ENCODE results near the gene DNAH6. TPM values are rescaled to one million over a fixed set of nuclear protein-coding genes. Genes with fewer than 3 reads are reported as not detected.

DNAH6 gene
- total and polyA plus RNA-seq, 2 of the 8 experiments (the other 6 are each of a cell fraction or from before 2014, with no cell fraction given): 0.06 to 0.43 TPM

- no peak for TF ChIP-seq RNF2 (IDR thresholded peaks at IDR 0.05; ENCODE audit: borderline replicate concordance, low read depth, low read length, missing control alignments, poor library complexity, severe bottlenecking)
- TF ChIP-seq BRCA1 (IDR thresholded peaks at IDR 0.05; ENCODE audit: low read depth, low read length): no peak
- no peak for TF ChIP-seq CHD1 (IDR thresholded peaks at IDR 0.05; ENCODE audit: low read depth, low read length)
Measured at GRCh38 chr2:84846041-84846663, 329.9 kb downstream of the DNAH6 start (continued).
